GM06990 (cell line): Measurements from ENCODE around the gene KPNA2.
A peak's percentile ranks its signal among the peaks of the same experiment; 100 is the strongest.
"Not testable (repeated sequence)": the region's sequence is repeated elsewhere in the genome, so short reads cannot be mapped to it uniquely, and the experiment has no call there.

Experiments
- DNase-seq: peaks from one replicate; pipeline ENCODE4 v3.0.0-alpha.2; 2011; ENCODE audit not compliant: insufficient read length; ENCODE audit errors: extremely low read depth
- H3K27me3 ChIP-seq: replicated peaks from 2 replicates; pipeline ENCODE4 v1.6.0; 2011; ENCODE audit warnings: low read length; ENCODE audit not compliant: control insufficient read depth, insufficient read depth
- H3K36me3 ChIP-seq: 2 replicates; pipeline ENCODE4 v1.5.1; 2011; ENCODE audit warnings: low read length; ENCODE audit not compliant: control insufficient read depth, insufficient read depth
- H3K4me3 ChIP-seq: replicated peaks from 2 replicates; pipeline ENCODE4 v1.5.1; 2011; ENCODE audit warnings: low read depth, mild to moderate bottlenecking, control low read depth, low read length
- CTCF ChIP-seq: IDR thresholded peaks from 2 replicates; pipeline ENCODE4 v1.5.1; 2011; ENCODE audit warnings: low read length, control low read depth, mild to moderate bottlenecking, inconsistent platforms; ENCODE audit not compliant: insufficient read depth, poor library complexity, severe bottlenecking

The KPNA2 gene

DNA sequence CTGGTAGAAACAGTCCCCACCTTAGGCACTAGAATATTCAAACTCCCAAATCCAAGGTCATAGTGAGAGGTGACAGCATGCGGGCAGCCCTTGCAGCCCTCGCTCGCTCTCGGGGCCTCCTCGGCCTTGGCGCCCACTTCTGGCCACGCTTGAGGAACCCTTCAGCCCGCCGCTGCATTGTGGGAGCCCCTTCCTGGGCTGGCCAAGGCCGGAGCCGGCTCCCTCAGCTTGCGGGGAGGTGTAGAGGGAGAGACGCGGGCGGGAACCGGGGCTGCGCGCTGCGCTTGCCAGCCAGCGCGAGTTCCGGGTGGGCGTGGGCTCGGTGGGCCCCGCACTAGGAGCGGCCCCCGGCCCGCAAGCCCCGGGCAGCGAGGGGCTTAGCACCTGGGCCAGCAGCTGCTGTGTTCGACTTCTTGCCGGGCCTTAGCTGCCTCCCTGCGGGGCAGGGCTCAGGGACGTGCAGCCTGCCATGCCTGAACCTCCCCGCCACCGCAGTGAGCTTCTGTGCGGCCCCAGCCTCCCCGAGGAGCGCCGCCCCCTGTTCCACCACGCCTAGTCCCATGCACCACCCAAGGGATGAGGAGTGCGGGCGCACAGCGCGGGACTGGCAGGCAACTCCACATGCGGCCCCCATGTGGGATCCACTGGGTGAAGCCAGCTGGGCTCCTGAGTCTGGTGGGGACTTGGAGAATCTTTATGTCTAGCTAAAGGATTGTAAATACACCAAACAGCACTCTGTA, 45.0 kb downstream of the KPNA2 start:
- Histone ChIP-seq H3K4me3 (no peak overlapping the region), H3K27me3 (no peaks in the 10 kb centered on the region), H3K36me3 (no peaks in the 10 kb centered on the region)
- TF ChIP-seq CTCF: no peak
- no peak for DNase-seq

- H3K27me3 ChIP-seq, H3K36me3 ChIP-seq, DNase-seq, H3K4me3 ChIP-seq: not testable (repeated sequence)
Observed at GRCh38 chr17:68081305-68082265, 46.0 kb downstream of the KPNA2 start.

DNA sequence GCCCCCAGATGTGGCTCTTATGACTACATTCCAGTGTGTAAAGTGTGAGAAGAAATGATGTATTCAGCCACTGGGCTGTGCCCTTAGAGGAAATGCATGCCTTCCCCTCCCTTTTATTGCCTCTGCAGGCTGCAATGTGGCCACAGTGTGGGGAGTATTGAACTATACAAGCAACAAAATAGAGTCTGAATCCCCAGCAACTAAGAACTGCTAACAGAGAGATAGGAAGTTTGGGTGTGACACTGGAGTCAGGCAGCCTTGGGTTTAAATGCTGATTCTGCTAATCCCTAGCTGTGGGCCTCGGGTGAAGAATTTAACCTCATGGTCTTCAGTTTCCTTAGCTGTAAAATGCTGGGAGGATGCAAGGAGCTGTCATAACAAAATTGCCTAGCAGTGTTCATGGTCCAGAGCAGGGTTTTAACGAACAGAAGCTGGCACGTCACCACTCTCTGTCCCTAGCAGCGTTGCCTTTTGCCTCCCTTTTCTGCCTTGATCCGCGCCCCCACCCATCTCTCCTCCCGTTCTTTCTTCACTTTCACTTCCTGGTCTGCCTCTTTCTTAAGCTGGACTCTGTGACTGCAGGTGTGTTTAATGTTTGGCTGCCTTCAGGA, 50.3 kb downstream of the KPNA2 start:
- H3K4me3 ChIP-seq: no peak overlapping the region
- H3K27me3 ChIP-seq: no peaks in the 10 kb centered on the region
- no peaks in the 10 kb centered on the region for H3K36me3 ChIP-seq
- TF ChIP-seq CTCF: no peak
- DNase-seq: peak; percentile 29

DNA sequence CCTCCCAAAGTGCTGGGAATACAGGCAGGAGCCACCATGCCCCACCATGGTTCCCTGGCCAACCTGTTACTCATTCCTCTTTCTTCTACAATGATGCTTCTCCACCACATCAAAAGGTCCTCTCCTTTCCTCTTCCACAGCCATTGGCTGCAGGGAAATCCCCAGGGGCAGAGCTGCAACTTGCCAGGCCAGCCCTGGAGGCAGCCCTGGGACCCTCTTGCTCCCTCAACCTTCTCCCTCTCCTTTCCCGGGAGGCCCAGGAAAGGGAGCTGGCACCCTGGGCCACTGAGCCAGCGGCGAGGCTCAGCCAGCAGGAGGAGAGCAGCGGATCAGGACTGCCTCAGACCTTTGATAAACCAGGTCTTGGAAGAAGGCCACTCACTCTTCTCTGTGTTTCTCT, 51.1 kb downstream of the KPNA2 start:
- H3K4me3 ChIP-seq, H3K36me3 ChIP-seq, H3K27me3 ChIP-seq: not testable (repeated sequence)
- DNase-seq: peak; percentile 25

- peak; percentile 46 for DNase-seq
- H3K27me3 ChIP-seq, H3K4me3 ChIP-seq, H3K36me3 ChIP-seq: not testable (repeated sequence)
Observed at GRCh38 chr17:68087131-68087623, 51.6 kb downstream of the KPNA2 start.

DNA sequence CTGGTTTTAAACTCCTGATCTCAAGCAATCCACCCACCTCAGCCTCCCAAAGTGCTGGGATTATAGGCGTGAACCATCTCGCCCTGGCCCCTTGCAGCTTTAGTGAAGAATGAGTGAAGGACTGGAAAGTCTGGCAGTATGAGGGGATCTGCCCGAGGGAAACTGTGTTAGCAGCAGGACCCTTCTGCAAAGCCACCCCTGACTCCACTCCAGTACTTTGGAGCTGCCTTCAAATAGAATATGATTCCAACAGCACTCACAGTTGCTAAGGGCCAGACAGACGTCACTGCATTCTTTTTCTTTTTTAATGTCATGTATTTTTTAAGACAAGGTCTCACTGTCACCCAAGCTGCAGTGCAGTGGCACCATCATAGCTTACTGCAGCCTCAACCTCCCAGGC, 52.3 kb downstream of the KPNA2 start:
- TF ChIP-seq CTCF: no peak
- DNase-seq: no peak
- Histone ChIP-seq H3K36me3 (no peaks in the 10 kb centered on the region), H3K4me3 (no peak overlapping the region), H3K27me3 (no peaks in the 10 kb centered on the region)

DNA sequence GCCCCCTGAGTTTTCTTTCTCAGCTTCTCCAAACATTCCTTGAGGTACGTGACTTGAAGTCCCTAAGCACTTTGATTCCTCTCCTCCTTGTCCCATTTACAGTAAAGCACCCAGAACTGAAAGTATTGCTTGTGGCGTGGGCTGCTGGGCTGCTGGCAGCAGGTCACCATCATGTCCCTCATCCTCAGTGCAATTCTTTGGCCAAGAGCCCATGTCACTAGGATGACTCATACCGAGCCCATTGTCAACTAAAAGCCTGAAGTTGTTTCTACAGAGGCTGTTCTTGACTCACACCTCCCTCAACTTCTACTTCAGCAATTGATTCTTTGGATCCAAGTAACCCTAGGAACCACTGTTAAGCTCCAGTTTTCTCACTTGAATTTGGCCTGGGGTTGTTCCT, 54.3 kb downstream of the KPNA2 start:
- H3K27me3 ChIP-seq: no peaks in the 10 kb centered on the region
- TF ChIP-seq CTCF: no peak
- DNase-seq: no peak
- no peak overlapping the region for H3K4me3 ChIP-seq
- H3K36me3 ChIP-seq: no peaks in the 10 kb centered on the region
